Melanocyte of skin (primary cell): ENCODE measurements around the gene AMTN. TPM values are rescaled to one million over a fixed set of nuclear protein-coding genes. Genes with fewer than 3 reads are reported as not detected.

Experiments used
- total RNA-seq, 2 donors: library from RNA; depleted of rRNA; stranded (reverse); fragments of >200 nt; gene quantifications; 2 replicates each; pipeline ENCODE4 v1.2.3, GENCODE V29; 2012

The AMTN gene
- total RNA-seq: not detected

GRCh38 chr4:70518269-70518668 lies at the start of gene AMTN:
AMTN (plus strand) TSS chr4:70518569; CDS start chr4:70518778, 209 bp downstream.

GRCh38 chr4:70471897-70472296 lies 46.5 kb upstream of the AMTN start, which contains the start of gene MUC7:
MUC7 (plus strand) TSS chr4:70472197; CDS start chr4:70474022, 1,825 bp downstream.

Other genes with a start within 250 kb of the AMTN start
- gene CABS1, start 183.6 kb upstream of the AMTN start, total RNA-seq: not detected
- gene SMR3A, start 157.8 kb upstream of the AMTN start, total RNA-seq: not detected
- gene SMR3B, start 135.4 kb upstream of the AMTN start, total RNA-seq: not detected
- gene OPRPN, start 120.6 kb upstream of the AMTN start, total RNA-seq: not detected
- gene MUC7, start 46.4 kb upstream of the AMTN start, total RNA-seq: not detected
- gene AMBN, start 73.7 kb downstream of the AMTN start, total RNA-seq: not detected
- gene ENAM, start 110.2 kb downstream of the AMTN start, total RNA-seq: not detected
- gene JCHAIN, start 147.9 kb downstream of the AMTN start, total RNA-seq: not detected
- gene UTP3, start 170.0 kb downstream of the AMTN start, total RNA-seq: 10 to 100 TPM; 17.6 to 20.3 TPM
- 100 to 1,000 TPM in 1 of 2 donors, 10 to 100 TPM in 1; 82.6 to 166 TPM for gene RUFY3, start 203.4 kb downstream of the AMTN start, total RNA-seq